GM18951 (cell line): ENCODE results near the gene PLA1A.

Experiments used
- POLR2A ChIP-seq: IDR thresholded peaks from 4 replicates; pipeline ENCODE4 v1.6.1; 2011; ENCODE audit warnings: mild to moderate bottlenecking; ENCODE audit not compliant: insufficient read length, insufficient read depth; ENCODE audit errors: extremely low read depth
- in situ Hi-C: fragments of 300-500 bp; cut with MboI; formaldehyde crosslinking; loops from one replicate; pipeline ENCODE4 v1.12.0; 2022; ENCODE audit warnings: low sequenced_read_pairs, mixed read lengths, inconsistent platforms; ENCODE audit not compliant: unreplicated experiment

PLA1A gene

GRCh38 chr3:119676771-119677640 lies 79.3 kb downstream of the PLA1A start, which contains the start of gene COX17:
TSS of gene COX17 (minus strand) at chr3:119677406. CDS start at chr3:119677310, 96 bp downstream.
- in situ Hi-C loops: loop anchor here (25.0 kb wide), 3 partner anchors 390 to 790 kb away; partner anchors contain the start of genes ARHGAP31 and TEX55
- TF ChIP-seq POLR2A: peak; percentile 74

GRCh38 chr3:119677641-119677934 lies 79.9 kb downstream of the PLA1A start:
- no peak for TF ChIP-seq POLR2A
- in situ Hi-C loops: loop anchor here (25.0 kb wide), 3 partner anchors 390 to 790 kb away; partner anchors contain the start of genes ARHGAP31 and TEX55

- in situ Hi-C loops: loop anchor here (25.0 kb wide), 3 partner anchors 391 to 791 kb away; partner anchors contain the start of genes ARHGAP31 and TEX55
Observed at GRCh38 chr3:119678209-119678608, 80.5 kb downstream of the PLA1A start.
